LNCAP (cell line): ENCODE results near the gene ALOX12B.

Experiments used
- TF ChIP-seq, protein P1 (sequence below): fragments of 450-650 bp; IDR thresholded peaks from 2 replicates; pipeline ENCODE4 v1.5.1; 2017; ENCODE audit warnings: mild to moderate bottlenecking

The ALOX12B gene

DNA sequence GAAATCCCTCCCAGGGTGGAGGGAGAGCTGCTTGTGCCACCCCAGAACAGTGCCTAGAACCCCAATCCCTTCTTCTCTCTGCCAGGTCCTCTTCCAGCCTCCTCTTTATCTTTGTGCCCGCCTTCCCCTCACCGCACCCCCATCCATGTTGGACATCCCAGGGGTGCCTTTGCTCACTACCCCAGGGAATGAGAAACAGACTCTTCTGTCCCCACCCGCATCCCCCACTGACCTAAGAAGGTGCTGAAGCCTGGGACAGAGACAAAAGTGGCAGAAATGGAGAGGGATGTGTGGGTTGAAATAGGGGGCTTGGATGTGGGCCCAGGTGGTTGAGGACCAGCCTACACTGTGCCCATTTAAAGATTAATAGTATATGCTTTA lies 31.7 kb downstream of the ALOX12B start:
- TF ChIP-seq, protein P1, sequence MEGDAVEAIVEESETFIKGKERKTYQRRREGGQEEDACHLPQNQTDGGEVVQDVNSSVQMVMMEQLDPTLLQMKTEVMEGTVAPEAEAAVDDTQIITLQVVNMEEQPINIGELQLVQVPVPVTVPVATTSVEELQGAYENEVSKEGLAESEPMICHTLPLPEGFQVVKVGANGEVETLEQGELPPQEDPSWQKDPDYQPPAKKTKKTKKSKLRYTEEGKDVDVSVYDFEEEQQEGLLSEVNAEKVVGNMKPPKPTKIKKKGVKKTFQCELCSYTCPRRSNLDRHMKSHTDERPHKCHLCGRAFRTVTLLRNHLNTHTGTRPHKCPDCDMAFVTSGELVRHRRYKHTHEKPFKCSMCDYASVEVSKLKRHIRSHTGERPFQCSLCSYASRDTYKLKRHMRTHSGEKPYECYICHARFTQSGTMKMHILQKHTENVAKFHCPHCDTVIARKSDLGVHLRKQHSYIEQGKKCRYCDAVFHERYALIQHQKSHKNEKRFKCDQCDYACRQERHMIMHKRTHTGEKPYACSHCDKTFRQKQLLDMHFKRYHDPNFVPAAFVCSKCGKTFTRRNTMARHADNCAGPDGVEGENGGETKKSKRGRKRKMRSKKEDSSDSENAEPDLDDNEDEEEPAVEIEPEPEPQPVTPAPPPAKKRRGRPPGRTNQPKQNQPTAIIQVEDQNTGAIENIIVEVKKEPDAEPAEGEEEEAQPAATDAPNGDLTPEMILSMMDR = no peak

DNA sequence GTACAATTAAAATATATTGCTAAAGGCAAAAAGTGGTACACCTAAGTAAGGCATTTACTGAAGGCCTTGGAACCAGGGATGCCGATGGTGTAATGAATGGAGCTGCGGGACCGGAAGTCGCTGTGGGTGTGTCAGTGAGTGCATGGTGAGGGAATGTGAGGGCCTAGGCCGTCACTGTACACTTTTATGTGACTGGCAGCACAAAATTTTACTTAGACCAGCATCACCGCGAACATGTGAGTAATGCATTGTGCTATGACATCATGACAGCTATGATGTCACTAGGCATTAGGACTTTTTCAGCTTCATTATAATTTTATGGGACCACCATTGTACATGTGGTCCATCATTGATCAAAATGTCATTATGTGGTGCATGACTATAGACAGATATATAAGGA lies 33.9 kb downstream of the ALOX12B start:
- TF ChIP-seq, protein P1 = no peak

DNA sequence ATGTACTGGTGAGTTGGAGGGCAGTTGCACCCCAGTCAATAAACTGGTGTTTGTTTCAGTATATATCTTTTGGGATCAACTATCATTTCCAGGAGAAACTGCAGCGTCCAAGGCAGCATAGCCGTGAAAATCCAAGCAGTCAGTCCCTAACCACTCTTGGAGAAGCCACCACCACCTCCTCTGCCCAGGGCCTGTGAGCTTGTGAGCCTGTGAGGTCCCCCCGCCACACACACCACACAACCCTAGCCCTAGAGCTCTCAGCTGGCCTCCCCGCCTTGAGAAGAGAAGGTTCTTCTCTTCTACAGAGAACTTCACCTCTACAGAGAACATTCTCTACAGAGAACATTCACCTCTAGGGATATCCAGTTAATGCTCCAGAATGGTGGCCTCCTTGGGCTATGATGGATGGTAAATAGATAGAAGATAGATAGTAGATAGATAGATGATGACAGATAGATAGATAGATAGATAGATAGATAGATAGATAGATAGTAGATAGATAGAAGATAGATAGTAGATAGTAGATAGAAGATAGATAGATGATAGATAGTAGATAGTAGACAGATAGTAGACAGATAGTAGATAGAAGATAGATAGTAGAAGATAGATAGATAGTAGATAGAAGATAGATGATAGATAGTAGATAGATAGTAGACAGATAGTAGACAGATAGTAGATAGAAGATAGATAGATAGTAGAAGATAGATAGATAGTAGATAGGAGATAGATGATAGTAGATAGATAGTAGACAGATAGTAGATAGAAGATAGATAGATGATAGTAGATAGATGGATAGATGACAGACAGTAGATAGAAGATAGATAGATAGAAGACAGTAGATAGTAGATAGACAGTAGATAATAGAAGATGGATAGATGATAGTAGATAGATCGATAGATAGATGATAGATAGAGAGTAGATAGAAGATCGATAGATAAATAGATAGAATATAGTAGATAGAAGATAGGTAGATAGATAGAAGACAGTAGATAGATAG lies 35.0 kb downstream of the ALOX12B start:
- TF ChIP-seq, protein P1 = no peak

DNA sequence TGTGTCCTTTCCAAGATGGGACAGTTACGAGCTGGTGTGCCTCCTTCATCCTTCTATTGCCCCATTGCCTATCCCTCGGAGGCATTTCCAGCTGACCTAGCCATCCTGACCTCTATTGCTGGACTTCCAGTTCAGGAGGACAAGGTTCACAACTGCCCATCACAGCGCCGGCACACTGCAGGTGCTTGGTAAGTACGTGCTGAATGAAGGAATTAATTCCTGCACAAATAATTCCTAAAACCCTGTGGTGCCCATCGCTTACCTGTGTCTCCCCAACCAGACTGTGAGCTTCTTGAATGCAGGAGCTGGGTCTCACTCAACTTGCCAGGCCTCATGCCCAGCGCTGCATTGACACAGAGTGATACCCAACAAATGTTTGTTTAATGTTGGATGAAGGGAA lies 35.7 kb downstream of the ALOX12B start:
- TF ChIP-seq, protein P1 = no peak

DNA sequence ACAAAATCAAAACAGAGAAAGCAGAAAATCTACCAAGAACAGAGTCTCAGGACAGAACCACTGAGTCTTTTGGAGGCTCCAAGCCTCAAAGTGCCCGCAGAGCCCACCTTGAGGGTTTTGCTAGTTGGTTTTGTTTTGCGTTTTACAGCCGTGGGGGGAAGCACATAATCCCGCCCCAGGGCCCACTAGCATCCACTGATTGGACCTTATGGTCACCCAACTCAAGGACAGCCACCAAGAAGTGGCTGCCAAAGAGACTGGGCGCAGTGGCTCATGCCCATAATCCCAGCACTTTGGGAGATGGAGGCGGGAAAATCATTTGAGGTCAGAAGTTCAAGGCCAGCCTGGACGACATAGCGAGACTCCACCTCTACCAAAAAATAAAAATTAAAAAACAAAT lies 38.8 kb downstream of the ALOX12B start:
- TF ChIP-seq, protein P1 = no peak

DNA sequence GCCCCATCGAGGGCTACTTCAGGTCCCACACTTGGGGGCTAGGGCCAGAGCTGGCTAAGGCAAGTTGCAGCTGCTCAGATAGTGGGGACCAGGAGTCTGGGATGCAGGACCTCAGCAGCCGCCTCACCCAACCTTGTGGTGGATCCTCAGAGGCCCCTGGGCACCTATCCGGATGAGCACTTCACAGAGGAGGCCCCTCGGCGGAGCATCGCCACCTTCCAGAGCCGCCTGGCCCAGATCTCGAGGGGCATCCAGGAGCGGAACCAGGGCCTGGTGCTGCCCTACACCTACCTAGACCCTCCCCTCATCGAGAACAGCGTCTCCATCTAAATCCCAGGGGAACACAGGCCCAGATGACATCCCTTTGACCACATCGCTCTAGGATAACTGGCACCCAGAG lies 39.3 kb downstream of the ALOX12B start:
- TF ChIP-seq, protein P1 = no peak

DNA sequence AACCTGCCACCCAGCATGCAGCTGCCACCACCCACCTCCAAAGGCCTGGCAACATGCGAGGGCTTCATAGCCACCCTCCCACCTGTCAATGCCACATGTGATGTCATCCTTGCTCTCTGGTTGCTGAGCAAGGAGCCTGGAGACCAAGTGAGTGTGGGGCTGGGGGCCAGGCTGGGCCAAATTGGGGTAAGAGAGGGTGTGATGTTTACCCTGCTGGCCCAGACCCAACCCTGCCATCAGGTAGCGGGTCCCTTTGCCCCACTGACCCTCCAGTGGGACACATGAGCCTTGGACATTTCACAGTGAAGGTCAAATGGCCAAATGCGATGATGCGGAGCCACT lies 39.8 kb downstream of the ALOX12B start:
- TF ChIP-seq, protein P1 = no peak
